ENCODE measurements around the gene DSE. TPM values are rescaled to one million over a fixed set of nuclear protein-coding genes. Genes with fewer than 3 reads are reported as not detected.

DSE gene
- total RNA-seq, 2 experiments from 2014 or later: 3.7 to 3.8 TPM

- CTCF ChIA-PET: no interaction called here
- no peak for ATAC-seq
- POLR2A ChIA-PET: no interaction called here
These were observed 9.0 kb downstream of the DSE start for GRCh38 chr6:116379764-116380163.

DNA sequence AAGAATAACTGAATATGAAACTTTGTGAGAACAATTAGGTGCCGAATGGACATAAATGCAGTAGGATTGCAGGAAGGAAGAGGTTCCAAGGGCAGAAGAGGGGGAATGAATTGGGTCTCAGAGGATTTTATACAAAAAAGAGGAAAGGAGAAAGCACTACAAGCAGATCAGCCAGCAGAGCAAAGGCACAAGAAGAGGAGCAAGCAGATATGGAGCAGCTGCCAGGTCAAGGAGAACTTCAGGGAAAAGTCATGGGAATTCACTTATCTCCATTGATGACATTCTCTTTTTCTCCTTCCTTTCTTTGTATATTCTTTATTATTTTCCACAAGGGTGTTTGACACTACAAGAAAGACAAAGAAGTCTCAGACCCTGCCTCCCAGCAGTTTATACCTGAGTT is 9.6 kb downstream of the DSE start:
- no peak for ATAC-seq
- no peak for DNase-seq
- ChIA-PET CTCF (no interaction called here), POLR2A (no interaction called here)
- Mint-ChIP-seq H3K4me1 (ENCODE audit: low read depth) (no peaks in the 10 kb centered on the region), H3K4me3 (no peak overlapping the region), H3K36me3 (ENCODE audit: low read depth) (no peaks in the 10 kb centered on the region), H3K27ac (no peak overlapping the region), H3K27me3 (ENCODE audit: low read depth) (peaks cover 25% of the 10 kb centered on the region), H3K9me3 (ENCODE audit: insufficient read depth) (no peaks in the 10 kb centered on the region)

More at GRCh38 chr6:116379764-116380163, 9.0 kb downstream of the DSE start:
- DNase-seq: no peak
- Mint-ChIP-seq H3K4me1 (ENCODE audit: low read depth) (no peaks in the 10 kb centered on the region), H3K27ac (no peak overlapping the region), H3K27me3 (ENCODE audit: low read depth) (peaks cover 21% of the 10 kb centered on the region), H3K36me3 (ENCODE audit: low read depth) (no peaks in the 10 kb centered on the region), H3K9me3 (ENCODE audit: insufficient read depth) (no peaks in the 10 kb centered on the region), H3K4me3 (no peak overlapping the region)

- Mint-ChIP-seq H3K9me3 (ENCODE audit: insufficient read depth) (no peaks in the 10 kb centered on the region), H3K4me3 (no peak overlapping the region), H3K27me3 (ENCODE audit: low read depth) (peaks cover 23% of the 10 kb centered on the region), H3K36me3 (ENCODE audit: low read depth) (no peaks in the 10 kb centered on the region), H3K27ac (no peak overlapping the region), H3K4me1 (ENCODE audit: low read depth) (no peaks in the 10 kb centered on the region)
- ChIA-PET POLR2A (no interaction called here), CTCF (no interaction called here)
- DNase-seq (no peak), ATAC-seq (no peak)
These were observed 10.3 kb downstream of the DSE start for GRCh38 chr6:116381000-116381399.

DNA sequence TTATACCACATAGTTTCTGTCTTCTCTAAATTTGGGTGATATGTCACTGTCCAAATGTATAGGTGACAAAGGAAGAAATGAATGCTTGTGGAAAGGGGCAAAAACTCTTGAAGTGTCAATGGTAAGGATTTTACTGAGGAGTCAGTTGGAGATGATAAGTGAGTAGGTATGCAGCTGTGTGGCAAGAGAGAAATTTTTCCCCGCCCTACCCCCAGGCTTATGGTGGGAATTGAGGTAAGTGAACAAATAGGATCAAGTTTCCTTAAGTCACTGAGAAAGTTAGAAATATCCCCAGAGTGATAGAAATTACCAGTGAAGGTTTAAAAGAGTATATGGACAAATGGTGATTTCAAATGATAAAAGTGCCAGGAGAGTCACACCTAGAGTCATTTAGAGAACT is 11.8 kb downstream of the DSE start:
- ATAC-seq (no peak), DNase-seq (no peak)
- no peaks in the 10 kb centered on the region for H3K36me3 Mint-ChIP-seq (ENCODE audit: low read depth)
- no peak overlapping the region for H3K27ac Mint-ChIP-seq
- H3K4me1 Mint-ChIP-seq (ENCODE audit: low read depth): no peaks in the 10 kb centered on the region
- ChIA-PET CTCF (no interaction called here), POLR2A (no interaction called here)
- no peaks in the 10 kb centered on the region for H3K9me3 Mint-ChIP-seq (ENCODE audit: insufficient read depth)
- no peak overlapping the region for H3K4me3 Mint-ChIP-seq
- H3K27me3 Mint-ChIP-seq (ENCODE audit: low read depth): peaks cover 14% of the 10 kb centered on the region

DNA sequence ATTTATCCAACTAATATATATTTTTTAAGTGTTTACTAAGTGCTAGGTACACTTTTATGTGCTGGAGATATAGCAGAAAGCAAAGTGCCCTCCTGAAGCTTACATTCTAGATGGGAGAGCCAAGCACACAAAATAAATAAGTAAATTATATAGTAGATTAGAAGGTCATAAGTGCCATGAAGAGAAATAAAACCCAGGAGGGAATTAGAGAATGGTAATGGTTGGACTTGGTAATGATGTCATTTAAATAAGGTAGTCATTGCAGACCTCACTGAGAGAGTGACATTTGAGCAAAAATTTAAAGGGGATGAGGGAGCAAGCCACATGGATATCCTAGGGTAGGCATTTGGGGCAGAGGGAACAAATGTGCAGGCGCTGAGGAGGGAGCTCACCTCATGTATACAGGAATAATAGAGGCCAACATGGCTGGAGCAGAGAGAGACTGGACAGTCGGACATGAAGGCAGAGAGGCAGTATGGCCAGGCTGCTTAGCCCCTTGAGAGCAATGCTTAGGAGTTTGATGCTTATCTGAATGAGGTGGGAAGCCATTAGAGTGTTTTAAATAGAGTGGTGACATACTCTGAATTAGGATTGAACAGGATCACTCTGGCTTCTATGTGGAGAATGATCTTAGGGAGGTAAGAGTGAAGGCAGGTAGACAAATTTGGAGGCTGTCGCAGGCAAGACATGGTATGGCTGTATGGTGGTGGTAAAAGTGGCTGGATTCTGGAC is 14.1 kb downstream of the DSE start:
- CTCF ChIA-PET: interaction anchor here (0.7 kb wide), 1 partner anchor 47 kb away, joined by 3 read pairs; no protein-coding TSS in a partner anchor
- H3K27ac Mint-ChIP-seq: no peak overlapping the region

GRCh38 chr6:116385459-116385802 is 14.7 kb downstream of the DSE start:
- CTCF ChIA-PET: no interaction called here
- DNase-seq (no peak), ATAC-seq (no peak)
- Mint-ChIP-seq H3K4me1 (ENCODE audit: low read depth) (peaks cover 3% of the 10 kb centered on the region), H3K36me3 (ENCODE audit: low read depth) (no peaks in the 10 kb centered on the region), H3K27ac (no peak overlapping the region), H3K27me3 (ENCODE audit: low read depth) (peaks cover 10% of the 10 kb centered on the region), H3K9me3 (ENCODE audit: insufficient read depth) (no peaks in the 10 kb centered on the region), H3K4me3 (no peak overlapping the region)
- POLR2A ChIA-PET: no interaction called here

More for the DNA sequence above, 14.1 kb downstream of the DSE start:
- Mint-ChIP-seq H3K9me3 (ENCODE audit: insufficient read depth) (no peaks in the 10 kb centered on the region), H3K36me3 (ENCODE audit: low read depth) (no peaks in the 10 kb centered on the region), H3K27me3 (ENCODE audit: low read depth) (peaks cover 14% of the 10 kb centered on the region), H3K4me1 (ENCODE audit: low read depth) (peaks cover 3% of the 10 kb centered on the region), H3K4me3 (no peak overlapping the region)
- ATAC-seq: no peak
- DNase-seq: no peak
- POLR2A ChIA-PET: no interaction called here

GRCh38 chr6:116385921-116386320 is 15.2 kb downstream of the DSE start:
- H3K4me1 Mint-ChIP-seq (ENCODE audit: low read depth): peaks cover 3% of the 10 kb centered on the region
- H3K9me3 Mint-ChIP-seq (ENCODE audit: insufficient read depth): no peaks in the 10 kb centered on the region
- no peak for DNase-seq
- no peak for ATAC-seq
- no peak overlapping the region for H3K27ac Mint-ChIP-seq
- H3K4me3 Mint-ChIP-seq: no peak overlapping the region
- peaks cover 10% of the 10 kb centered on the region for H3K27me3 Mint-ChIP-seq (ENCODE audit: low read depth)
- POLR2A ChIA-PET: no interaction called here
- CTCF ChIA-PET: no interaction called here
- no peaks in the 10 kb centered on the region for H3K36me3 Mint-ChIP-seq (ENCODE audit: low read depth)

- peaks cover 5% of the 10 kb centered on the region for H3K4me1 Mint-ChIP-seq (ENCODE audit: low read depth)
- H3K36me3 Mint-ChIP-seq (ENCODE audit: low read depth): no peaks in the 10 kb centered on the region
- H3K4me3 Mint-ChIP-seq: no peak overlapping the region
- H3K27me3 Mint-ChIP-seq (ENCODE audit: low read depth): peaks cover 7% of the 10 kb centered on the region
- no peaks in the 10 kb centered on the region for H3K9me3 Mint-ChIP-seq (ENCODE audit: insufficient read depth)
- POLR2A ChIA-PET: no interaction called here
- no peak for DNase-seq
- no peak overlapping the region for H3K27ac Mint-ChIP-seq
- ATAC-seq: no peak
- CTCF ChIA-PET: no interaction called here
These were observed 16.0 kb downstream of the DSE start for GRCh38 chr6:116386581-116387299.

GRCh38 chr6:116387374-116387773 is 16.6 kb downstream of the DSE start:
- Mint-ChIP-seq H3K27me3 (ENCODE audit: low read depth) (peaks cover 7% of the 10 kb centered on the region), H3K36me3 (ENCODE audit: low read depth) (no peaks in the 10 kb centered on the region), H3K4me3 (no peak overlapping the region), H3K27ac (no peak overlapping the region), H3K4me1 (ENCODE audit: low read depth) (peaks cover 10% of the 10 kb centered on the region), H3K9me3 (ENCODE audit: insufficient read depth) (no peaks in the 10 kb centered on the region)
- POLR2A ChIA-PET: no interaction called here
- ATAC-seq (no peak), DNase-seq (no peak)
- CTCF ChIA-PET: no interaction called here

- DNase-seq: no peak
- ATAC-seq: no peak
- Mint-ChIP-seq H3K36me3 (ENCODE audit: low read depth) (no peaks in the 10 kb centered on the region), H3K27me3 (ENCODE audit: low read depth) (peaks cover 7% of the 10 kb centered on the region), H3K27ac (no peak overlapping the region), H3K4me1 (ENCODE audit: low read depth) (peaks cover 22% of the 10 kb centered on the region), H3K4me3 (no peak overlapping the region), H3K9me3 (ENCODE audit: insufficient read depth) (no peaks in the 10 kb centered on the region)
- ChIA-PET POLR2A (interaction anchor here (1.1 kb wide), 1 partner anchor 109 kb away, joined by 3 read pairs; the partner anchor contains the start of gene TSPYL1), CTCF (interaction anchor here (0.8 to 1.5 kb wide), 4 partner anchors 12 to 123 kb away, joined by 3 to 5 read pairs (median 3); partner anchors contain the start of gene CALHM5)
These were observed 18.2 kb downstream of the DSE start for GRCh38 chr6:116388924-116389323.

- Mint-ChIP-seq H3K27ac (no peak overlapping the region), H3K36me3 (ENCODE audit: low read depth) (no peaks in the 10 kb centered on the region), H3K4me1 (ENCODE audit: low read depth) (peaks cover 22% of the 10 kb centered on the region), H3K4me3 (no peak overlapping the region), H3K9me3 (ENCODE audit: insufficient read depth) (no peaks in the 10 kb centered on the region), H3K27me3 (ENCODE audit: low read depth) (peaks cover 7% of the 10 kb centered on the region)
- no peak for DNase-seq
- ATAC-seq: no peak
- ChIA-PET CTCF (interaction anchor here (0.8 to 1.5 kb wide), 4 partner anchors 12 to 122 kb away, joined by 3 to 5 read pairs (median 3); partner anchors contain the start of gene CALHM5), POLR2A (interaction anchor here (1.1 kb wide), 1 partner anchor 110 kb away, joined by 3 read pairs; the partner anchor contains the start of gene TSPYL1)
These were observed 18.6 kb downstream of the DSE start for GRCh38 chr6:116389357-116389756.

DNA sequence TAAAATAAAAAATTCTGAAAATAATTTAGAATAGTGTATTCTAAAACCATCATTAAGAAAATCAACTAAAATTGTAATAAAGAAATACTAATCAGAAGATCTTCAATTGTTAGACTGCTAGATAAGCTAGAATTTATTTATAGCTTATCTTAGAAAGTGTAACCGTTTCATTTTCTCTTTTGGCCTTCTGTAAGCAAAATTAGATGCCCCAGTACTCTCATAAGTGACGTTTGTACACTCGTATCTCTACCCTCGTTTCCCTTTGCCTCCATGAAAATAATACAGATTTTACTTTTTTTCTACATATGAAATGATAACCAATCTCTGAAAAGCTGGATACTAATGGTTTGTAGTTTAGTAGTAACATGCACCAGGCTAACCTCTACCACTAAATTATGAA is 19.8 kb downstream of the DSE start:
- H3K36me3 Mint-ChIP-seq (ENCODE audit: low read depth): no peaks in the 10 kb centered on the region
- ATAC-seq (no peak), DNase-seq (no peak)
- POLR2A ChIA-PET: no interaction called here
- H3K4me3 Mint-ChIP-seq: no peak overlapping the region
- no peaks in the 10 kb centered on the region for H3K27me3 Mint-ChIP-seq (ENCODE audit: low read depth)
- H3K27ac Mint-ChIP-seq: peak overlapping the region; percentile 57
- H3K4me1 Mint-ChIP-seq (ENCODE audit: low read depth): peaks cover 22% of the 10 kb centered on the region
- H3K9me3 Mint-ChIP-seq (ENCODE audit: insufficient read depth): no peaks in the 10 kb centered on the region
- CTCF ChIA-PET: interaction anchor here (3.7 kb wide), 1 partner anchor 103 kb away, joined by 9 read pairs; no protein-coding TSS in a partner anchor

Measured in activated CD8-positive, alpha-beta T cell treated with anti-CD3 and anti-CD28 coated beads, Interleukin-2, amount 10 ng/mL, durations not matched to agents 7 days and 5 days (primary cell).